ENCODE results near the gene APCDD1L. TPM values are rescaled to one million over a fixed set of nuclear protein-coding genes. Genes with fewer than 3 reads are reported as not detected.
"Not testable (repeated sequence)": the region's sequence is repeated elsewhere in the genome, so short reads cannot be mapped to it uniquely, and the experiment has no call there.

APCDD1L gene
- total RNA-seq, 2 experiments from 2014 or later: not detected

- no peak overlapping the region for H3K27ac Mint-ChIP-seq
Observed at GRCh38 chr20:58438970-58439808, 76.0 kb downstream of the APCDD1L start.

GRCh38 chr20:58436868-58437645, 78.1 kb downstream of the APCDD1L start:
- Mint-ChIP-seq H3K27ac (no peak overlapping the region), H3K9me3 (no peaks in the 10 kb centered on the region), H3K4me3 (no peak overlapping the region), H3K4me1 (peaks cover 34% of the 10 kb centered on the region), H3K36me3 (ENCODE audit: low read depth) (peaks cover 14% of the 10 kb centered on the region), H3K27me3 (no peaks in the 10 kb centered on the region)
- no peak for DNase-seq
- CTCF ChIA-PET: interaction anchor here (0.6 to 1.0 kb wide), 4 partner anchors 10 to 1281 kb away, joined by 3 to 4 read pairs (median 3); no protein-coding TSS in a partner anchor
- POLR2A ChIA-PET: no interaction called here

More at GRCh38 chr20:58438970-58439808, 76.0 kb downstream of the APCDD1L start:
- Mint-ChIP-seq H3K27me3 (no peaks in the 10 kb centered on the region), H3K4me1 (peaks cover 22% of the 10 kb centered on the region), H3K36me3 (ENCODE audit: low read depth) (peaks cover 27% of the 10 kb centered on the region), H3K4me3 (no peak overlapping the region), H3K9me3 (no peaks in the 10 kb centered on the region)
- ChIA-PET CTCF (interaction anchor here (1.5 kb wide), 1 partner anchor 201 kb away, joined by 5 read pairs; no protein-coding TSS in a partner anchor), POLR2A (no interaction called here)
- no peak for DNase-seq

- CTCF ChIA-PET: no interaction called here
- H3K27ac Mint-ChIP-seq: no peak overlapping the region
Observed at GRCh38 chr20:58435237-58435636, 80.0 kb downstream of the APCDD1L start.

GRCh38 chr20:58434326-58434725, 80.9 kb downstream of the APCDD1L start:
- ChIA-PET POLR2A (no interaction called here), CTCF (interaction anchor here (0.9 to 1.5 kb wide), 2 partner anchors 10 to 23 kb away, joined by 3 to 4 read pairs; no protein-coding TSS in a partner anchor)
- Mint-ChIP-seq H3K9me3 (no peaks in the 10 kb centered on the region), H3K4me1 (peaks cover 36% of the 10 kb centered on the region), H3K4me3 (no peak overlapping the region), H3K27me3 (no peaks in the 10 kb centered on the region), H3K27ac (no peak overlapping the region), H3K36me3 (ENCODE audit: low read depth) (peaks cover 26% of the 10 kb centered on the region)
- no peak for DNase-seq

More at GRCh38 chr20:58435237-58435636, 80.0 kb downstream of the APCDD1L start:
- Mint-ChIP-seq H3K9me3 (no peaks in the 10 kb centered on the region), H3K27me3 (no peaks in the 10 kb centered on the region), H3K36me3 (ENCODE audit: low read depth) (peaks cover 21% of the 10 kb centered on the region), H3K4me3 (no peak overlapping the region), H3K4me1 (peaks cover 36% of the 10 kb centered on the region)
- POLR2A ChIA-PET: no interaction called here
- DNase-seq: no peak

GRCh38 chr20:58433759-58434158, 81.4 kb downstream of the APCDD1L start:
- no peaks in the 10 kb centered on the region for H3K27me3 Mint-ChIP-seq
- peaks cover 32% of the 10 kb centered on the region for H3K36me3 Mint-ChIP-seq (ENCODE audit: low read depth)
- CTCF ChIA-PET: interaction anchor here (0.9 to 1.5 kb wide), 2 partner anchors 10 to 24 kb away, joined by 3 to 4 read pairs; no protein-coding TSS in a partner anchor
- H3K4me3 Mint-ChIP-seq: no peak overlapping the region
- peak overlapping the region; percentile 1 for H3K27ac Mint-ChIP-seq
- H3K4me1 Mint-ChIP-seq: peaks cover 36% of the 10 kb centered on the region
- no peaks in the 10 kb centered on the region for H3K9me3 Mint-ChIP-seq
- POLR2A ChIA-PET: no interaction called here
- DNase-seq: no peak

- ChIA-PET POLR2A (no interaction called here), CTCF (interaction anchor here (1.2 to 1.5 kb wide), 3 partner anchors 9 to 196 kb away, joined by 3 to 4 read pairs (median 4); no protein-coding TSS in a partner anchor)
- Mint-ChIP-seq H3K27me3 (no peaks in the 10 kb centered on the region), H3K4me3 (no peak overlapping the region), H3K4me1 (peaks cover 32% of the 10 kb centered on the region), H3K9me3 (no peaks in the 10 kb centered on the region), H3K27ac (peak overlapping the region; percentile 33), H3K36me3 (ENCODE audit: low read depth) (peaks cover 30% of the 10 kb centered on the region)
- DNase-seq: no peak
Observed at GRCh38 chr20:58433029-58433647, 82.1 kb downstream of the APCDD1L start.

- Mint-ChIP-seq H3K4me1 (peaks cover 26% of the 10 kb centered on the region), H3K27ac (peak overlapping the region; percentile 33)
- POLR2A ChIA-PET: interaction anchor here (0.6 kb wide), 1 partner anchor 10 kb away, joined by 3 read pairs; no protein-coding TSS in a partner anchor
Observed at GRCh38 chr20:58432186-58432954, 82.8 kb downstream of the APCDD1L start.

GRCh38 chr20:58431134-58431533, 84.1 kb downstream of the APCDD1L start:
- POLR2A ChIA-PET: no interaction called here
- H3K9me3 Mint-ChIP-seq: no peaks in the 10 kb centered on the region
- H3K36me3 Mint-ChIP-seq (ENCODE audit: low read depth): peaks cover 30% of the 10 kb centered on the region

More at GRCh38 chr20:58432186-58432954, 82.8 kb downstream of the APCDD1L start:
- H3K4me3 Mint-ChIP-seq: no peak overlapping the region
- CTCF ChIA-PET: interaction anchor here (0.6 to 1.3 kb wide), 3 partner anchors 28 to 814 kb away, joined by 3 to 4 read pairs (median 3); no protein-coding TSS in a partner anchor
- no peaks in the 10 kb centered on the region for H3K9me3 Mint-ChIP-seq
- DNase-seq: no peak
- H3K36me3 Mint-ChIP-seq (ENCODE audit: low read depth): peaks cover 30% of the 10 kb centered on the region
- no peaks in the 10 kb centered on the region for H3K27me3 Mint-ChIP-seq

GRCh38 chr20:58429303-58429702, 85.9 kb downstream of the APCDD1L start:
- Mint-ChIP-seq H3K27me3 (no peaks in the 10 kb centered on the region), H3K36me3 (ENCODE audit: low read depth) (peaks cover 28% of the 10 kb centered on the region), H3K4me3 (no peak overlapping the region), H3K27ac (no peak overlapping the region), H3K9me3 (peaks cover 2% of the 10 kb centered on the region), H3K4me1 (peaks cover 21% of the 10 kb centered on the region)
- DNase-seq: no peak
- POLR2A ChIA-PET: no interaction called here
- CTCF ChIA-PET: interaction anchor here (0.6 to 1.0 kb wide), 2 partner anchors 11 to 34 kb away, joined by 3 to 4 read pairs; no protein-coding TSS in a partner anchor

More at GRCh38 chr20:58431134-58431533, 84.1 kb downstream of the APCDD1L start:
- H3K4me1 Mint-ChIP-seq: peaks cover 25% of the 10 kb centered on the region
- H3K27me3 Mint-ChIP-seq: no peaks in the 10 kb centered on the region
- H3K27ac Mint-ChIP-seq: no peak overlapping the region
- CTCF ChIA-PET: interaction anchor here (0.6 to 0.8 kb wide), 2 partner anchors 15 to 41 kb away, joined by 3 read pairs; no protein-coding TSS in a partner anchor
- DNase-seq: no peak
- no peak overlapping the region for H3K4me3 Mint-ChIP-seq

- Mint-ChIP-seq H3K27me3 (no peaks in the 10 kb centered on the region), H3K9me3 (peaks cover 2% of the 10 kb centered on the region), H3K27ac (no peak overlapping the region), H3K36me3 (ENCODE audit: low read depth) (peaks cover 31% of the 10 kb centered on the region), H3K4me3 (no peak overlapping the region), H3K4me1 (peaks cover 17% of the 10 kb centered on the region)
- ChIA-PET CTCF (no interaction called here), POLR2A (no interaction called here)
- no peak for DNase-seq
Observed at GRCh38 chr20:58428364-58428763, 86.8 kb downstream of the APCDD1L start.

GRCh38 chr20:58427571-58427970, 87.6 kb downstream of the APCDD1L start:
- H3K4me3 Mint-ChIP-seq, H3K27me3 Mint-ChIP-seq, H3K9me3 Mint-ChIP-seq, POLR2A ChIA-PET, H3K27ac Mint-ChIP-seq, CTCF ChIA-PET, DNase-seq, H3K4me1 Mint-ChIP-seq: not testable (repeated sequence)
- H3K36me3 Mint-ChIP-seq (ENCODE audit: low read depth): peaks cover 31% of the 10 kb centered on the region
